Endothelial cell of umbilical vein (primary cell): ENCODE results near the gene ST6GAL1. TPM values are rescaled to one million over a fixed set of nuclear protein-coding genes. Genes with fewer than 3 reads are reported as not detected.

Experiments
- BruUV-seq: library from RNA; stranded (reverse); fragments of 400-500 nt; replicated peaks from 2 replicates; lab custom pipeline; 2021; lab: Mats Ljungman, UMichigan
- CTCF ChIA-PET: fragments of 300-600, 350-600 bp; sonication (Branson Sonifier 250); formaldehyde crosslinking; loops from one replicate; lab custom pipeline; 2021; ENCODE audit warnings: antibody characterized with exemption, inconsistent platforms; lab: Charles Lee
- POLR2A ChIA-PET: fragments of 300-600, 350-600 bp; sonication (Branson Sonifier 250); formaldehyde crosslinking; loops from one replicate; lab custom pipeline; 2021; ENCODE audit warnings: antibody characterized with exemption, inconsistent platforms; lab: Charles Lee
- DNase-seq: peaks from one replicate; pipeline ENCODE4 v3.0.0-alpha.2; 2011; ENCODE audit warnings: low read depth, low spot score
- FAIRE-seq: peaks from 2 replicates; lab custom pipeline; 2011; peaks lifted over from hg19 to GRCh38; lab: Jason Lieb, UNC
- H2AFZ ChIP-seq: 2 replicates; pipeline ENCODE4 v1.6.0; 2012; ENCODE audit warnings: low read depth, low read length, control low read depth, inconsistent platforms
- H3K27ac ChIP-seq: 2 replicates; pipeline ENCODE4 v1.5.1; 2011; ENCODE audit warnings: low read depth, mild to moderate bottlenecking, control low read depth, low read length, moderate library complexity; ENCODE audit not compliant: insufficient read depth
- H3K27me3 ChIP-seq, 2 experiments: 2 replicates each; pipeline versions ENCODE4 v1.6.0 to v1.6.1; 2011; ENCODE audit warnings: low read length in 2 of 2, mixed read lengths in 1 of 2; ENCODE audit not compliant: control insufficient read depth in 2 of 2, insufficient read depth in 2 of 2
- H3K36me3 ChIP-seq, 2 experiments: 2 replicates in 1 of 2; 3 replicates in 1 of 2; pipeline ENCODE4 v1.5.1; 2011; ENCODE audit warnings: low read length in 2 of 2, mild to moderate bottlenecking in 1 of 2, moderate library complexity in 1 of 2; ENCODE audit not compliant: control insufficient read depth in 2 of 2, insufficient read depth in 2 of 2; ENCODE audit errors: extremely low read depth in 1 of 2
- H3K4me1 ChIP-seq: 3 replicates; pipeline ENCODE4 v1.5.1; 2011; ENCODE audit warnings: mild to moderate bottlenecking, low read length; ENCODE audit not compliant: control insufficient read depth, insufficient read depth; ENCODE audit errors: extremely low read depth
- H3K4me2 ChIP-seq: 2 replicates; pipeline ENCODE4 v1.6.1; 2011; ENCODE audit warnings: low read length, control low read depth, mixed read lengths; ENCODE audit not compliant: insufficient read depth
- H3K4me3 ChIP-seq, 3 experiments: fragments of 200-600 bp in 1 of 3; sonication (generic), shearing (Covaris generic) in 1 of 3; replicated peaks in 1 of 3; 2 replicates each; pipeline ENCODE4 v1.5.1; 2011 to 2016; ENCODE audit warnings: control low read depth in 3 of 3, low read length in 3 of 3, mild to moderate bottlenecking in 2 of 3, inconsistent platforms in 1 of 3, low read depth in 1 of 3, moderate library complexity in 1 of 3; ENCODE audit not compliant: insufficient read depth in 1 of 3
- H3K79me2 ChIP-seq: 2 replicates; pipeline ENCODE4 v1.6.0; 2012; ENCODE audit warnings: low read length, inconsistent platforms; ENCODE audit not compliant: control insufficient read depth, insufficient read depth
- H3K9ac ChIP-seq: replicated peaks from 2 replicates; pipeline ENCODE3; 2011; ENCODE audit warnings: low read length, control low read depth; ENCODE audit not compliant: insufficient read depth; ENCODE audit errors: extremely low read depth
- H3K9me1 ChIP-seq: replicated peaks from 3 replicates; pipeline ENCODE4 v1.6.0; 2011; ENCODE audit warnings: mild to moderate bottlenecking, low read length; ENCODE audit not compliant: control insufficient read depth, insufficient read depth; ENCODE audit errors: extremely low read depth
- H3K9me3 ChIP-seq: replicated peaks from 2 replicates; pipeline ENCODE4 v1.5.1; 2012; ENCODE audit warnings: low read length, inconsistent platforms; ENCODE audit not compliant: control insufficient read depth, insufficient read depth
- H4K20me1 ChIP-seq: replicated peaks from 2 replicates; pipeline ENCODE3; 2011; ENCODE audit warnings: mild to moderate bottlenecking, low read length; ENCODE audit not compliant: control insufficient read depth, insufficient read depth; ENCODE audit errors: extremely low read depth
- CTCF ChIP-seq, 2 donors: IDR thresholded peaks; 1 replicate in 1 of 2; 2 replicates in 1 of 2; pipeline ENCODE4 v1.5.1; 2011; ENCODE audit warnings: low read length in 2 of 2, mild to moderate bottlenecking in 2 of 2, moderate library complexity in 2 of 2, control low read depth in 1 of 2, inconsistent platforms in 1 of 2, low read depth in 1 of 2; ENCODE audit not compliant: insufficient read depth in 1 of 2; ENCODE audit errors: extremely low read depth in 1 of 2
- EZH2 ChIP-seq: IDR thresholded peaks from 2 replicates; pipeline ENCODE4 v1.6.1; 2012; ENCODE audit warnings: borderline replicate concordance, low read depth, mild to moderate bottlenecking, moderate library complexity, low read length, inconsistent platforms; ENCODE audit not compliant: severe bottlenecking
- FOS ChIP-seq: IDR thresholded peaks from 2 replicates; pipeline ENCODE4 v1.6.1; 2011; ENCODE audit warnings: mild to moderate bottlenecking, low read length, moderate library complexity, borderline replicate concordance; ENCODE audit not compliant: insufficient read depth
- GATA2 ChIP-seq: IDR thresholded peaks from 2 replicates; pipeline ENCODE4 v1.7.0; 2011; ENCODE audit warnings: low read depth, mild to moderate bottlenecking, moderate library complexity, mixed read lengths, low read length; ENCODE audit not compliant: insufficient read length, insufficient read depth
- JUN ChIP-seq: IDR thresholded peaks from 2 replicates; pipeline ENCODE4 v1.6.1; 2011; ENCODE audit warnings: borderline replicate concordance, low read depth; ENCODE audit not compliant: insufficient read length, insufficient read depth
- MAX ChIP-seq: IDR thresholded peaks from 2 replicates; pipeline ENCODE4 v1.6.1; 2011; ENCODE audit not compliant: insufficient read depth, insufficient read length
- MYC ChIP-seq: IDR thresholded peaks from one replicate; pipeline ENCODE4 v1.6.1; 2011; ENCODE audit warnings: mild to moderate bottlenecking, low read depth, low read length
- POLR2A ChIP-seq: IDR thresholded peaks from 2 replicates; pipeline ENCODE4 v1.6.1; 2012; ENCODE audit warnings: low read depth, mild to moderate bottlenecking, control low read depth, low read length
- POLR2AphosphoS5 ChIP-seq: IDR thresholded peaks from 2 replicates; pipeline ENCODE4 v1.6.1; 2012; ENCODE audit warnings: low read depth, mild to moderate bottlenecking, control low read depth, low read length, moderate library complexity; ENCODE audit not compliant: insufficient read depth
- dilution Hi-C: fragments of 300-500 bp; cut with MboI; formaldehyde crosslinking; loops from one replicate; pipeline ENCODE4 v1.15.0; 2019; ENCODE audit warnings: low sequenced_read_pairs; ENCODE audit not compliant: extremely low pct_ligation_motif_present
- intact Hi-C: fragments of 100-400 bp; cut with micrococcal nuclease; formaldehyde crosslinking; loops from one replicate; pipeline ENCODE4 v1.10.0; 2022
- polyA plus RNA-seq, 4 experiments: library from polyadenylated mRNA; depleted of rRNA in 3 of 4; stranded (reverse) in 3 of 4; unstranded in 1 of 4; fragments of >200 nt; gene quantifications; 2 replicates each; pipeline versions ENCODE4 v1.2.1 to v1.2.3, GENCODE V29; 2011 to 2012; ENCODE audit warnings: missing spikeins in 1 of 4
- total RNA-seq: library from RNA; stranded (reverse); gene quantifications from 2 replicates; pipeline ENCODE4 v1.2.3, GENCODE V29; 2021

The ST6GAL1 gene
- total and polyA plus RNA-seq, 2 donors (not counting 3 experiments of a cell fraction or from before 2014, with no cell fraction given) = 63.9 to 101 TPM

GRCh38 chr3:187066228-187066995 is 136.1 kb downstream of the ST6GAL1 start:
- DNase-seq (peak; percentile 49), FAIRE-seq (peak; percentile 54)
- ChIA-PET CTCF (interaction anchor here (0.6 to 2.2 kb wide), 6 partner anchors 9 to 217 kb away, joined by 3 to 12 read pairs (median 3); no protein-coding TSS in a partner anchor), POLR2A (no interaction called here)
- peak; percentile 17 to 25 for TF ChIP-seq CTCF (IDR thresholded peaks at IDR 0.05; ENCODE audit: extremely low read depth in 1 of 2, insufficient read depth in 1 of 2, low read depth in 1 of 2, low read length in 2 of 2)
- TF ChIP-seq JUN = no peak
- Histone ChIP-seq H3K4me1 (no peaks in the 10 kb centered on the region), H3K9ac (no peak overlapping the region), H3K4me3 (no peak overlapping the region), H2AFZ (no peak overlapping the region), H3K79me2 (no peaks in the 10 kb centered on the region), H3K9me1 (no peaks in the 10 kb centered on the region), H4K20me1 (no peaks in the 10 kb centered on the region), H3K9me3 (no peaks in the 10 kb centered on the region), H3K4me2 (no peak overlapping the region), H3K36me3 (peaks cover 3 to 27% of the 10 kb centered on the region in 2 experiments), H3K27ac (no peak overlapping the region), H3K27me3 (no peaks in the 10 kb centered on the region)
- dilution Hi-C loops (no loop called here), intact Hi-C loops (loop anchor here (1.0 kb wide), 1 partner anchor 134 kb away; no protein-coding TSS in a partner anchor)
- no TSS peak for BruUV-seq

GRCh38 chr3:187068787-187069186 is 138.5 kb downstream of the ST6GAL1 start:
- Histone ChIP-seq H4K20me1 (no peaks in the 10 kb centered on the region), H3K4me1 (no peaks in the 10 kb centered on the region), H3K9me3 (no peaks in the 10 kb centered on the region), H3K79me2 (no peaks in the 10 kb centered on the region), H3K9me1 (no peaks in the 10 kb centered on the region), H3K27me3 (no peaks in the 10 kb centered on the region), H3K36me3 (peaks cover 3 to 35% of the 10 kb centered on the region in 2 experiments), H3K9ac (no peak overlapping the region), H3K27ac (no peak overlapping the region), H3K4me3 (no peak overlapping the region), H3K4me2 (no peak overlapping the region), H2AFZ (no peak overlapping the region)
- dilution Hi-C loops (no loop called here), intact Hi-C loops (no loop called here)
- DNase-seq (no peak), FAIRE-seq (no peak)
- ChIA-PET POLR2A (no interaction called here), CTCF (interaction anchor here (0.8 kb wide), 1 partner anchor 219 kb away, joined by 3 read pairs; no protein-coding TSS in a partner anchor)
- BruUV-seq = no TSS peak
- no peak for TF ChIP-seq CTCF (IDR thresholded peaks at IDR 0.05; ENCODE audit: extremely low read depth in 1 of 2, insufficient read depth in 1 of 2, low read depth in 1 of 2, low read length in 2 of 2)
- no peak for TF ChIP-seq EZH2
- TF ChIP-seq POLR2AphosphoS5 = no peak
- TF ChIP-seq MAX = no peak
- TF ChIP-seq POLR2A = no peak
- TF ChIP-seq FOS = no peak
- TF ChIP-seq JUN = no peak
- TF ChIP-seq MYC = no peak
- TF ChIP-seq GATA2 = no peak
